ENCODE data around the gene CDKAL1.
"Not testable (repeated sequence)": the region's sequence is repeated elsewhere in the genome, so short reads cannot be mapped to it uniquely, and the experiment has no call there.

The CDKAL1 gene

GRCh38 chr6:20534295-20535262 is at the start of gene CDKAL1:
Gene CDKAL1 (plus strand): TSS chr6:20534457. CDS start chr6:20546351, 11,894 bp downstream.
- DNase-seq, result peak; percentile 60

- DNase-seq, result no peak
Observed at GRCh38 chr6:20486641-20487040, 47.6 kb upstream of the CDKAL1 start.

- no peak for DNase-seq
Observed at GRCh38 chr6:20487669-20488375, 46.4 kb upstream of the CDKAL1 start.

GRCh38 chr6:20490591-20490990 is 43.7 kb upstream of the CDKAL1 start:
- DNase-seq, result no peak

- no peak for DNase-seq
Observed at GRCh38 chr6:20492099-20492498, 42.2 kb upstream of the CDKAL1 start.

- no peak for DNase-seq
Observed at GRCh38 chr6:20497216-20498040, 36.8 kb upstream of the CDKAL1 start.

GRCh38 chr6:20498041-20498385 is 36.2 kb upstream of the CDKAL1 start:
- no peak for DNase-seq

GRCh38 chr6:20509212-20509611 is 25.0 kb upstream of the CDKAL1 start:
- no peak for DNase-seq

GRCh38 chr6:20511852-20512251 is 22.4 kb upstream of the CDKAL1 start:
- no peak for DNase-seq

GRCh38 chr6:20525208-20525607 is 9.0 kb upstream of the CDKAL1 start:
- not testable (repeated sequence) for DNase-seq

GRCh38 chr6:20529086-20529448 is 5.2 kb upstream of the CDKAL1 start:
- not testable (repeated sequence) for DNase-seq

GRCh38 chr6:20532881-20533280 is 1.4 kb upstream of the CDKAL1 start:
- no peak for DNase-seq

- DNase-seq, result no peak
Observed at GRCh38 chr6:20533746-20534294, 437 bp upstream of the CDKAL1 start.

GRCh38 chr6:20538131-20538662 is 3.9 kb downstream of the CDKAL1 start:
- DNase-seq, result no peak

GRCh38 chr6:20538907-20539306 is 4.7 kb downstream of the CDKAL1 start:
- no peak for DNase-seq

- DNase-seq, result no peak
Observed at GRCh38 chr6:20539387-20539786, 5.1 kb downstream of the CDKAL1 start.

GRCh38 chr6:20540683-20541082 is 6.4 kb downstream of the CDKAL1 start:
- no peak for DNase-seq

GRCh38 chr6:20541382-20541781 is 7.1 kb downstream of the CDKAL1 start:
- DNase-seq, result no peak

- no peak for DNase-seq
Observed at GRCh38 chr6:20542927-20543602, 8.8 kb downstream of the CDKAL1 start.

GRCh38 chr6:20548264-20548663 is 14.0 kb downstream of the CDKAL1 start:
- DNase-seq, result no peak

GRCh38 chr6:20549398-20549797 is 15.1 kb downstream of the CDKAL1 start:
- DNase-seq, result not testable (repeated sequence)

- DNase-seq, result no peak
Observed at GRCh38 chr6:20554326-20554725, 20.1 kb downstream of the CDKAL1 start.

All from NCI-H510A (cell line).